ENCODE results near the gene PIK3R1. TPM values are rescaled to one million over a fixed set of nuclear protein-coding genes. Genes with fewer than 3 reads are reported as not detected.

Gene PIK3R1
- total RNA-seq, 1 donor from 2014 or later: 24.2 TPM

DNA sequence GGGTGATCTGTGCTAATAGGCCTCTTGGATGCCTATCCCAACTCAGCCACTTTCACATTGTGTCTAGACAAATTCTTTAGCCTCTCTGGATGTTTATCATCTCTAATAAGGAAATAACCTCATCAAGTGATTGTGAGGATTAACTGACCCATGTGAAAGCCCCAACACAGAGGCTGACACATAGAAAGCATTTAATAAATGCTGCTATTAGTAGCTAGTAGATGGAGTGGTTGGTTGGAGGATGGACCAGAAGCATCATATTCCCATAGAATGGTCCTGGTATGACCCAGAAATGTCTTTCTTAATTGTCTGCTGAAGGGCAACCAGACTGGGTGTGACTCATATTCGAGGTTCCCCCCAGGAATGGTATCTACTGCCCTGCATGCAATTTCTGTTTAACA lies 124.4 kb downstream of the PIK3R1 start:
- no peak for DNase-seq (ENCODE audit: low spot score)
- TF ChIP-seq EZH2phosphoT487 (IDR thresholded peaks at IDR 0.05) (no peak), EZH2 (IDR thresholded peaks at IDR 0.05) (no peak)
- TF ChIP-seq, protein P1, sequence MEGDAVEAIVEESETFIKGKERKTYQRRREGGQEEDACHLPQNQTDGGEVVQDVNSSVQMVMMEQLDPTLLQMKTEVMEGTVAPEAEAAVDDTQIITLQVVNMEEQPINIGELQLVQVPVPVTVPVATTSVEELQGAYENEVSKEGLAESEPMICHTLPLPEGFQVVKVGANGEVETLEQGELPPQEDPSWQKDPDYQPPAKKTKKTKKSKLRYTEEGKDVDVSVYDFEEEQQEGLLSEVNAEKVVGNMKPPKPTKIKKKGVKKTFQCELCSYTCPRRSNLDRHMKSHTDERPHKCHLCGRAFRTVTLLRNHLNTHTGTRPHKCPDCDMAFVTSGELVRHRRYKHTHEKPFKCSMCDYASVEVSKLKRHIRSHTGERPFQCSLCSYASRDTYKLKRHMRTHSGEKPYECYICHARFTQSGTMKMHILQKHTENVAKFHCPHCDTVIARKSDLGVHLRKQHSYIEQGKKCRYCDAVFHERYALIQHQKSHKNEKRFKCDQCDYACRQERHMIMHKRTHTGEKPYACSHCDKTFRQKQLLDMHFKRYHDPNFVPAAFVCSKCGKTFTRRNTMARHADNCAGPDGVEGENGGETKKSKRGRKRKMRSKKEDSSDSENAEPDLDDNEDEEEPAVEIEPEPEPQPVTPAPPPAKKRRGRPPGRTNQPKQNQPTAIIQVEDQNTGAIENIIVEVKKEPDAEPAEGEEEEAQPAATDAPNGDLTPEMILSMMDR (IDR thresholded peaks at IDR 0.05): no peak
- H4K20me1 ChIP-seq (ENCODE audit: low read depth): no peaks in the 10 kb centered on the region

DNA sequence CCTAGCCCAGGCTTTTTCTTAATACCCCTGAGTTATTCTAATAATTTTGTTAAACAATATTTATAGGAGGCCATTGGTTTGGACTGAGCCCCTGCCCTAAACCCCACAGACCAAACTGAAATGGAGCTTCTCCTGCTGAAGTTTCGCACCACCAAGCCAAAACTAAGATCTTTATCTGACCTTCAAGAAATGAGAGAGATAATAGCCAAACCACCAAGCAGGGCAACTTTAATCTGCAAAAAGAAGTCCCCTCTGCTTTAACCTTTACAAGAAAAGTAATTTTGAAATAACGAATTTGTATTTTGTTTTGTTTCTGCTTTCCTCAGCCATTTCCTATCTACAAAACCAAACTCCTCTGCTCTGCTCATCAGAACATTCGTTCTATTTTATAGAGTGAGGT lies 125.5 kb downstream of the PIK3R1 start:
- TF ChIP-seq EZH2 (IDR thresholded peaks at IDR 0.05): no peak
- TF ChIP-seq EZH2phosphoT487 (IDR thresholded peaks at IDR 0.05): no peak
- TF ChIP-seq, protein P1 (IDR thresholded peaks at IDR 0.05): no peak
- no peaks in the 10 kb centered on the region for H3K27me3 Mint-ChIP-seq (ENCODE audit: insufficient read depth, low read depth)
- H4K20me1 ChIP-seq (ENCODE audit: low read depth): no peaks in the 10 kb centered on the region
- no peak overlapping the region for H2AFZ ChIP-seq (replicated peaks)
- no peak overlapping the region for H3K27ac ChIP-seq
- H3K4me1 ChIP-seq: peaks cover 5% of the 10 kb centered on the region
- no peaks in the 10 kb centered on the region for H3K79me2 ChIP-seq (ENCODE audit: low read depth)
- H3K4me3 Mint-ChIP-seq: no peak overlapping the region
- H3K27ac Mint-ChIP-seq: no peak overlapping the region
- H3K9me3 ChIP-seq (ENCODE audit: low read depth): no peaks in the 10 kb centered on the region
- H3K9ac ChIP-seq: no peak overlapping the region
- no peak for DNase-seq (ENCODE audit: low spot score)
- H3K4me2 ChIP-seq: no peak overlapping the region
- H3K4me3 ChIP-seq: no peak overlapping the region
- no peaks in the 10 kb centered on the region for H3F3A ChIP-seq (ENCODE audit: low read depth)
- H3K9me3 Mint-ChIP-seq: no peaks in the 10 kb centered on the region
- H3K36me3 Mint-ChIP-seq: peaks cover 2% of the 10 kb centered on the region
- no peaks in the 10 kb centered on the region for H3K27me3 ChIP-seq
- H3K36me3 ChIP-seq: no peaks in the 10 kb centered on the region
- H3K4me1 Mint-ChIP-seq: peaks cover 30% of the 10 kb centered on the region

More for the DNA sequence above, 124.4 kb downstream of the PIK3R1 start:
- Histone ChIP-seq H3K79me2 (ENCODE audit: low read depth) (no peaks in the 10 kb centered on the region), H3F3A (ENCODE audit: low read depth) (no peaks in the 10 kb centered on the region), H2AFZ (replicated peaks) (no peak overlapping the region), H3K27ac (no peak overlapping the region), H3K4me2 (no peak overlapping the region), H3K4me3 (no peak overlapping the region), H3K36me3 (no peaks in the 10 kb centered on the region), H3K9me3 (ENCODE audit: low read depth) (no peaks in the 10 kb centered on the region), H3K9ac (no peak overlapping the region), H3K27me3 (no peaks in the 10 kb centered on the region), H3K4me1 (peaks cover 5% of the 10 kb centered on the region)
- Mint-ChIP-seq H3K4me3 (no peak overlapping the region), H3K27ac (no peak overlapping the region), H3K36me3 (no peaks in the 10 kb centered on the region), H3K9me3 (peaks cover 5% of the 10 kb centered on the region), H3K27me3 (ENCODE audit: insufficient read depth, low read depth) (no peaks in the 10 kb centered on the region), H3K4me1 (peaks cover 26% of the 10 kb centered on the region)

DNA sequence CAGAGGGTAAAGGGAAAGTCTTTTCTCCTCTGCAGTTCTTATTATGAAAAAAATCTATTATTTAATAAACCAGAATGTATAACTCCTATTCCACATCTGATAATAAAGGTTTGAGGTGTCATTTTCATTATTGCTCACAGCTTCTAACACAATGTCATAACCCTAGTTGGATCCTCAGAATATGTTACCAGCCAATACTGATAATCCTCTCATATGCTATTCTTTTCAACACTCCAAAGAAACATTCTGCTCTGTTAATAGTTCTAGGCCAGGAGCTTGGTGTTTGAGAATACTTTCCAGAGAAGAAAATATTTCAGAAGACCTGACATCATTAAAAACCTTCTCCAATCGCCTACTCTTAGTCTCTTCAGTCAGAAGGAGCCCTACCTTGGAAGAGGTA lies 127.1 kb downstream of the PIK3R1 start:
- TF ChIP-seq, protein P1 (IDR thresholded peaks at IDR 0.05): no peak
- no peak for TF ChIP-seq EZH2phosphoT487 (IDR thresholded peaks at IDR 0.05)
- TF ChIP-seq EZH2 (IDR thresholded peaks at IDR 0.05): no peak

More for the DNA sequence above, 127.1 kb downstream of the PIK3R1 start:
- Mint-ChIP-seq H3K4me3 (no peak overlapping the region), H3K9me3 (peaks cover 5% of the 10 kb centered on the region), H3K4me1 (peaks cover 30% of the 10 kb centered on the region), H3K27me3 (ENCODE audit: insufficient read depth, low read depth) (no peaks in the 10 kb centered on the region), H3K36me3 (peaks cover 2% of the 10 kb centered on the region), H3K27ac (no peak overlapping the region)
- Histone ChIP-seq H3K79me2 (ENCODE audit: low read depth) (no peaks in the 10 kb centered on the region), H3K27me3 (no peaks in the 10 kb centered on the region), H2AFZ (replicated peaks) (no peak overlapping the region), H4K20me1 (ENCODE audit: low read depth) (no peaks in the 10 kb centered on the region), H3K4me2 (no peak overlapping the region), H3K4me1 (peaks cover 5% of the 10 kb centered on the region), H3K27ac (no peak overlapping the region), H3F3A (ENCODE audit: low read depth) (no peaks in the 10 kb centered on the region), H3K36me3 (no peaks in the 10 kb centered on the region), H3K9me3 (ENCODE audit: low read depth) (no peaks in the 10 kb centered on the region), H3K9ac (no peak overlapping the region), H3K4me3 (no peak overlapping the region)
- DNase-seq (ENCODE audit: low spot score): no peak

Data from neural progenitor cell (in vitro differentiated cells).